PC-3 (cell line): ENCODE data around the gene SAPCD2. TPM values are rescaled to one million over a fixed set of nuclear protein-coding genes. Genes with fewer than 3 reads are reported as not detected.
"Not testable (repeated sequence)": the region's sequence is repeated elsewhere in the genome, so short reads cannot be mapped to it uniquely, and the experiment has no call there.

Source experiments
- ATAC-seq: fragments of 200-7000 bp; cut with Tn5 transposase; 2 replicates; pipeline ENCODE4 v1.9.1; 2020; ENCODE audit warnings: mild to moderate bottlenecking, moderate library complexity
- Bru-seq: library from RNA; stranded (reverse); fragments of 400-500 nt; gene quantifications from one replicate; lab custom pipeline; 2021; lab: Mats Ljungman, UMichigan
- BruChase-seq, 2 experiments: library from RNA; stranded (reverse); fragments of 400-500 nt; gene quantifications; one replicate each; lab custom pipeline; 2021; lab: Mats Ljungman, UMichigan
- BruUV-seq: library from RNA; stranded (reverse); fragments of 400-500 nt; replicated peaks from 2 replicates; lab custom pipeline; 2021; lab: Mats Ljungman, UMichigan
- CTCF ChIA-PET: fragments of 300-600 bp; sonication (Branson Sonifier 250); formaldehyde crosslinking; loops from one replicate; lab custom pipeline; 2022; ENCODE audit warnings: antibody characterized with exemption; lab: Charles Lee
- POLR2A ChIA-PET: fragments of 300-600 bp; sonication (Branson Sonifier 250); formaldehyde crosslinking; loops from one replicate; lab custom pipeline; 2022; ENCODE audit warnings: antibody characterized with exemption; ENCODE audit not compliant: unreplicated experiment; lab: Charles Lee
- DNase-seq: peaks from one replicate; pipeline ENCODE4 v3.0.0-alpha.2; 2015
- H2AFZ ChIP-seq: fragments of 300-600 bp; sonication (generic); 2 replicates; pipeline ENCODE4 v1.6.0; 2016; ENCODE audit warnings: antibody characterized with exemption, low read length
- H3F3A ChIP-seq: fragments of 300-600 bp; sonication (generic); one replicate; pipeline ENCODE4 v1.6.0; 2017; ENCODE audit warnings: antibody characterized with exemption, low read length, control low read depth, mild to moderate bottlenecking; ENCODE audit not compliant: unreplicated experiment
- H3K27ac ChIP-seq: fragments of 300-600 bp; sonication (generic); 2 replicates; pipeline ENCODE4 v1.5.1; 2016; ENCODE audit warnings: mild to moderate bottlenecking, low read length
- H3K27me3 ChIP-seq: fragments of 300-600 bp; sonication (generic); 2 replicates; pipeline ENCODE4 v1.6.1; 2016; ENCODE audit warnings: low read length, mixed read lengths
- H3K36me3 ChIP-seq: fragments of 300-600 bp; sonication (generic); 2 replicates; pipeline ENCODE4 v1.6.1; 2016; ENCODE audit warnings: low read depth, mixed run types, low read length, mixed read lengths
- H3K4me1 ChIP-seq: fragments of 300-600 bp; sonication (generic); 2 replicates; pipeline ENCODE4 v1.5.1; 2016; ENCODE audit warnings: low read length; ENCODE audit not compliant: insufficient read depth
- H3K4me2 ChIP-seq: fragments of 300-600 bp; sonication (generic); 2 replicates; pipeline ENCODE4 v1.6.0; 2016; ENCODE audit warnings: low read length
- H3K4me3 ChIP-seq: fragments of 300-600 bp; sonication (generic); 2 replicates; pipeline ENCODE4 v1.5.1; 2016; ENCODE audit warnings: mild to moderate bottlenecking, low read length, mixed read lengths
- H3K79me2 ChIP-seq: fragments of 300-600 bp; sonication (generic); 2 replicates; pipeline ENCODE4 v1.6.1; 2017; ENCODE audit warnings: low read length, mixed read lengths
- H3K9ac ChIP-seq: fragments of 300-600 bp; sonication (generic); 2 replicates; pipeline ENCODE4 v1.6.0; 2016; ENCODE audit warnings: mild to moderate bottlenecking, low read length
- H3K9me2 ChIP-seq: fragments of 300-600 bp; sonication (generic); replicated peaks from 2 replicates; pipeline ENCODE4 v1.6.1; 2016; ENCODE audit warnings: mixed run types, low read length, mixed read lengths
- H3K9me3 ChIP-seq: fragments of 300-600 bp; sonication (generic); 2 replicates; pipeline ENCODE4 v1.6.1; 2016; ENCODE audit warnings: low read length, mixed read lengths
- H4K20me1 ChIP-seq: fragments of 300-600 bp; sonication (generic); 2 replicates; pipeline ENCODE4 v1.6.1; 2016; ENCODE audit warnings: low read length, mixed read lengths
- EZH2 ChIP-seq: fragments of 300-600 bp; sonication (generic); IDR thresholded peaks from one replicate; pipeline ENCODE4 v1.6.1; 2017; ENCODE audit warnings: antibody characterized with exemption, mild to moderate bottlenecking, low read length; ENCODE audit not compliant: unreplicated experiment
- EZH2phosphoT487 ChIP-seq: fragments of 300-600 bp; sonication (generic); IDR thresholded peaks from 2 replicates; pipeline ENCODE4 v1.6.1; 2018; ENCODE audit warnings: mild to moderate bottlenecking, antibody characterized with exemption, low read length, borderline replicate concordance
- intact Hi-C: fragments of 100-400 bp; cut with micrococcal nuclease; formaldehyde crosslinking; loops from 2 replicates; pipeline ENCODE4 v1.9.0; 2023
- long read RNA-seq: library from polyadenylated mRNA; unstranded; transcript quantifications from one replicate; pipeline ENCODE4 v2.0.0, GENCODE V29; 2021; ENCODE audit not compliant: unreplicated experiment
- total RNA-seq: library from RNA; depleted of rRNA; stranded (reverse); fragments of >200 nt; gene quantifications from 2 replicates; pipeline ENCODE4 v1.2.3, GENCODE V29; 2014; rRNA removed
- TF ChIP-seq, protein P1 (sequence below): fragments of 300-600 bp; sonication (generic); conservative IDR thresholded peaks from 2 replicates; pipeline ENCODE4 v1.5.1; 2017; ENCODE audit warnings: antibody characterized with exemption, low read depth, mild to moderate bottlenecking, low read length

The SAPCD2 gene, protein sequence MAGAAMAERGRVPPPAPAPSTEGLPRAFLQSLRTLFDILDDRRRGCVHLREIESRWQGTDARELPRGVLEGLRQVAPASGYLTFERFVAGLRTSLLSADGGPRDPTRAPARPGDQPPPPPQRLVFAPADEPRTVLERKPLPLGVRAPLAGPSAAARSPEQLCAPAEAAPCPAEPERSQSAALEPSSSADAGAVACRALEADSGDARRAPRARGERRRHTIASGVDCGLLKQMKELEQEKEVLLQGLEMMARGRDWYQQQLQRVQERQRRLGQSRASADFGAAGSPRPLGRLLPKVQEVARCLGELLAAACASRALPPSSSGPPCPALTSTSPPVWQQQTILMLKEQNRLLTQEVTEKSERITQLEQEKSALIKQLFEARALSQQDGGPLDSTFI
- total RNA-seq (98.4 and 134 TPM in 2 replicates), Bru-seq, nascent RNA (percentile 46 among the genes with signal in this experiment), BruChase-seq, experiment 1, labeled RNA remaining after a 6-hour chase (percentile 57 among the genes with signal in this experiment), BruChase-seq, experiment 2, labeled RNA remaining after a 2-hour chase (percentile 40 among the genes with signal in this experiment)
- long read RNA-seq, transcript SAPCD2-201 (6 exons, 3,848 nt) = major isoform, 21 of 72 reads
- long read RNA-seq, partial matches to known transcripts = 1 of 72 reads
- long read RNA-seq, other reads (novel, unspliced or antisense) = 50 of 72 reads

DNA sequence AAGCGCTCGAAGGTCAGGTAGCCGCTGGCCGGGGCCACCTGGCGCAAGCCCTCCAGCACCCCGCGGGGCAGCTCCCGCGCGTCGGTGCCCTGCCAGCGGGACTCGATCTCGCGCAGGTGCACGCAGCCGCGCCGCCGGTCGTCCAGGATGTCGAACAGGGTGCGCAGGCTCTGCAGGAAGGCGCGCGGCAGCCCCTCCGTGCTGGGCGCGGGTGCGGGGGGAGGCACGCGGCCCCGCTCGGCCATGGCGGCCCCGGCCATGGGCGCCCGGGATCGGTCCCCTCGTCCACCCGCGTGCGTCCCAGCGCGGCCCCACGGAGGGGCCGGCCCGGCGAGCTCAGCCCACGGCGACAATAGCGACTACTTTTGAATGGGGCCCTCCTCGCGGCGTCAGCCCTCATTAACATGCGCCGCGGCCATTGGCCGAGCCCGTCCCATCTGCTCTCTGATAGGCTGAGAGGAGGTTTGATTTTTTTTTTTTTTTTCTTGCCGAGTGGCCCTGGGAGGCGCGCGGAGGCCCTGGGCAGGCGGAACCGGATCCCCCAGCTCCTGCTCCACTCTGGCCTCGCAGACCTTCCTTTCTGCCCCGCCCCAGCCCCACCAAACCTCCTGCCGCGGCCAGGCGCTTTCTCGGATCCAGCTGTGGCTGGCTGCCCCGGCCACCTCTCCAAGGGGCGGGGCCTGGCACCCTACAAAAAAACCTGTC is at the start of gene SAPCD2:
SAPCD2 (minus strand) TSS at position 357 of the 705 bp plus-strand sequence; CDS start at position 260, 97 bp downstream.
- no TSS peak for BruUV-seq
- H3K4me2 ChIP-seq = peak within 1 kb of the TSS; percentile 95
- peaks cover 13% of the 10 kb centered on the region; the same call in 1 of the 2 replicates for H4K20me1 ChIP-seq
- peak within 1 kb of the TSS; percentile 47 for H3K9ac ChIP-seq
- H3K79me2 ChIP-seq = peaks cover 30% of the 10 kb centered on the region
- intact Hi-C loops = loop anchor here (1.0 kb wide), 1 partner anchor 16 kb away; the partner anchor contains the start of gene MAN1B1
- H3K36me3 ChIP-seq = no peaks in the 10 kb centered on the region
- peak within 1 kb of the TSS; percentile 69 for H2AFZ ChIP-seq
- H3K9me3 ChIP-seq = no peaks in the 10 kb centered on the region
- no peak within 1 kb of the TSS for H3K27ac ChIP-seq
- peaks cover 20% of the 10 kb centered on the region for H3K4me1 ChIP-seq
- H3K9me2 ChIP-seq = no peaks in the 10 kb centered on the region
- ChIA-PET POLR2A (interaction anchor here (0.7 kb wide), 1 partner anchor 121 kb away, joined by 10 read pairs; no protein-coding TSS in a partner anchor), CTCF (interaction anchor here (0.5 to 1.2 kb wide), 5 partner anchors 21 to 520 kb away, joined by 3 to 12 read pairs (median 4); partner anchors contain the start of genes NPDC1 and ZMYND19)
- TF ChIP-seq, protein P1, sequence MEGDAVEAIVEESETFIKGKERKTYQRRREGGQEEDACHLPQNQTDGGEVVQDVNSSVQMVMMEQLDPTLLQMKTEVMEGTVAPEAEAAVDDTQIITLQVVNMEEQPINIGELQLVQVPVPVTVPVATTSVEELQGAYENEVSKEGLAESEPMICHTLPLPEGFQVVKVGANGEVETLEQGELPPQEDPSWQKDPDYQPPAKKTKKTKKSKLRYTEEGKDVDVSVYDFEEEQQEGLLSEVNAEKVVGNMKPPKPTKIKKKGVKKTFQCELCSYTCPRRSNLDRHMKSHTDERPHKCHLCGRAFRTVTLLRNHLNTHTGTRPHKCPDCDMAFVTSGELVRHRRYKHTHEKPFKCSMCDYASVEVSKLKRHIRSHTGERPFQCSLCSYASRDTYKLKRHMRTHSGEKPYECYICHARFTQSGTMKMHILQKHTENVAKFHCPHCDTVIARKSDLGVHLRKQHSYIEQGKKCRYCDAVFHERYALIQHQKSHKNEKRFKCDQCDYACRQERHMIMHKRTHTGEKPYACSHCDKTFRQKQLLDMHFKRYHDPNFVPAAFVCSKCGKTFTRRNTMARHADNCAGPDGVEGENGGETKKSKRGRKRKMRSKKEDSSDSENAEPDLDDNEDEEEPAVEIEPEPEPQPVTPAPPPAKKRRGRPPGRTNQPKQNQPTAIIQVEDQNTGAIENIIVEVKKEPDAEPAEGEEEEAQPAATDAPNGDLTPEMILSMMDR = no peak
- no peak for TF ChIP-seq EZH2
- no peak for TF ChIP-seq EZH2phosphoT487
- no peaks in the 10 kb centered on the region for H3K27me3 ChIP-seq
- ATAC-seq = peak; percentile 82
- H3F3A ChIP-seq = peaks cover 2% of the 10 kb centered on the region
- peak within 1 kb of the TSS; percentile 84 for H3K4me3 ChIP-seq
- peak; percentile 88 for DNase-seq

DNA sequence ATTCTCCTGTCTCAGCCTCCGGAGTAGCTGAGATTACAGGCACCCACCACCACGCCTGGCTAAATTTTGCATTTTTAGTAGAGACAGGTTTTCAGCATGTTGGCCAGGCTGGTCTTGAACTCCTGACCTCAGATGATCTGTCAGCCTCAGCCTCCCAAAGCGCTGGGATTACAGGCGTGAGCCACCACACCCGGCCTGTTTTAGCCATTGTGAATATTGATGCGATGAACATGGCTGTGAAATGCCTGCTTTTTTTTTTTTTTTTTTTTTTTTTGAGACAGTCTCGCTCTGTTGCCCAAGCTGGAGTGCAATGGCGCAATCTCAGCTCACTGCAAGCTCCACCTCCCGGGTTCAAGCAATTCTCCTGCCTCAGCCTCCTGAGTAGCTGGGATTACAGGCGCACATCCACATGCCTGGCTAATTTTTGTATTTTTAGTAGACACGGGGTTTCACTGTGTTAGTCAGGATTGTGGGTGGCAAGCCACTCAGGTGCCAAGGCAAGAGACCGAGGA is 47.8 kb upstream of the SAPCD2 start:
- CTCF ChIA-PET, H3K27ac ChIP-seq, H3K4me1 ChIP-seq, BruUV-seq, ATAC-seq, DNase-seq, H3K9me3 ChIP-seq, H3F3A ChIP-seq, H3K9me2 ChIP-seq, H4K20me1 ChIP-seq, H3K4me2 ChIP-seq, H3K79me2 ChIP-seq, H3K9ac ChIP-seq, POLR2A ChIA-PET, H3K36me3 ChIP-seq, H3K4me3 ChIP-seq, H3K27me3 ChIP-seq, H2AFZ ChIP-seq: not testable (repeated sequence)
- intact Hi-C loops = loop anchor here (5.0 kb wide), 1 partner anchor 109 kb away; the partner anchor contains the start of genes CYSRT1 and RNF224

DNA sequence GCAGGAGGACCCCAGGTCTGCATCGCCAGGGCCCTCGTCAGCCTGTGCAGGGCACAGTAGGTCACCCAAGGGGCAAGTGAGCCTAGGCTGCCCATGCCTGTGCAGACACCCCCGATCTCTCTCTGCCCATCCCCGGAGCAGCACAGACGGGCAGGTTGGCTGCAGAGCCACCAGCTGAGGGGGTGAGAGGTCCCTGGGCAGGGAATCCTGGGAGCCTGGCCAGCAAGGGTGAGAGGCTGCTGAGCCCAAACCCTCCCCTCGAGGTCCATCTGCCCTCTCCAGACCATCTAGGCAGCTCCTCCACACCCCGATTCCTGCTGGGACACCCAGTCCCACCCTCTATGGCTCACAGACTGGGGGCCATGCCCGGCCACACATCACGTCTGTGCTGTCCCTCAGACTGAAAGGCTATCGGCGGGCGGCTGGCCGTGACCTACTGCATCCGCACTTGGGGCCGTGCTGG is 46.9 kb upstream of the SAPCD2 start:
- Histone ChIP-seq H3K4me1 (0 out of 2 replicates have a peak, but pooled peaks cover 5% of the 10 kb centered on the region), H3K27ac (no peak overlapping the region), H4K20me1 (no peaks in the 10 kb centered on the region), H3K79me2 (no peaks in the 10 kb centered on the region), H3K9me3 (no peaks in the 10 kb centered on the region), H3F3A (no peaks in the 10 kb centered on the region), H3K4me2 (no peak overlapping the region), H3K36me3 (no peaks in the 10 kb centered on the region), H3K9me2 (no peaks in the 10 kb centered on the region), H2AFZ (no peak overlapping the region), H3K4me3 (no peak overlapping the region), H3K27me3 (no peaks in the 10 kb centered on the region), H3K9ac (no peak overlapping the region)
- intact Hi-C loops = loop anchor here (5.0 kb wide), 1 partner anchor 110 kb away; the partner anchor contains the start of genes CYSRT1 and RNF224
- TF ChIP-seq, protein P1 = no peak
- no peak for TF ChIP-seq EZH2
- no peak for TF ChIP-seq EZH2phosphoT487
- ATAC-seq (no peak), DNase-seq (no peak)
- BruUV-seq = no TSS peak
- ChIA-PET CTCF (no interaction called here), POLR2A (no interaction called here)
